ENCODE measurements around the gene PRDM7.

GRCh38 chr16:90031931-90032673 is 45.0 kb downstream of the PRDM7 start:
- peak in 2 of 6 experiments; percentile 14 to 35 for TF ChIP-seq CTCF (IDR thresholded peaks at IDR 0.05)
- no peak for TF ChIP-seq POLR2A (IDR thresholded peaks at IDR 0.05)

Data from adrenal gland (tissue), 5 donors.